IPS-18a (cell line): ENCODE data around the gene ATXN1.
"Not testable (repeated sequence)": the region's sequence is repeated elsewhere in the genome, so short reads cannot be mapped to it uniquely, and the experiment has no call there.

Experiments
- H3K27ac ChIP-seq: one replicate; pipeline ENCODE4 v1.5.1; 2013; ENCODE audit warnings: low read length
- H3K27me3 ChIP-seq: one replicate; pipeline ENCODE4 v1.6.1; 2013; ENCODE audit warnings: mild to moderate bottlenecking, low read length; ENCODE audit not compliant: control insufficient read depth, insufficient read depth
- H3K36me3 ChIP-seq: one replicate; pipeline ENCODE4 v1.6.1; 2013; ENCODE audit warnings: low read depth, low read length; ENCODE audit not compliant: control insufficient read depth
- H3K4me1 ChIP-seq: one replicate; pipeline ENCODE4 v1.6.1; 2013; ENCODE audit warnings: low read depth, low read length; ENCODE audit not compliant: control insufficient read depth
- H3K4me3 ChIP-seq: one replicate; pipeline ENCODE4 v1.5.1; 2013; ENCODE audit warnings: low read length
- H3K9ac ChIP-seq: one replicate; pipeline ENCODE4 v1.6.1; 2013; ENCODE audit warnings: mild to moderate bottlenecking, low read length, moderate library complexity
- H3K9me3 ChIP-seq: one replicate; pipeline ENCODE4 v1.6.1; 2013; ENCODE audit warnings: low read depth, low read length; ENCODE audit not compliant: control insufficient read depth

ATXN1 gene

GRCh38 chr6:16459472-16459871, 301.8 kb downstream of the ATXN1 start:
- not testable (repeated sequence) for H3K36me3 ChIP-seq, H3K4me1 ChIP-seq, H3K4me3 ChIP-seq, H3K9me3 ChIP-seq, H3K9ac ChIP-seq, H3K27ac ChIP-seq, H3K27me3 ChIP-seq

GRCh38 chr6:16452348-16452747, 308.9 kb downstream of the ATXN1 start:
- Histone ChIP-seq H3K4me1 (peaks cover 1% of the 10 kb centered on the region), H3K27ac (no peak overlapping the region), H3K27me3 (no peaks in the 10 kb centered on the region), H3K4me3 (no peak overlapping the region), H3K9me3 (no peaks in the 10 kb centered on the region), H3K36me3 (no peaks in the 10 kb centered on the region), H3K9ac (no peak overlapping the region)

GRCh38 chr6:16450821-16451220, 310.4 kb downstream of the ATXN1 start:
- Histone ChIP-seq H3K27ac (no peak overlapping the region), H3K9me3 (no peaks in the 10 kb centered on the region), H3K27me3 (no peaks in the 10 kb centered on the region), H3K4me1 (no peaks in the 10 kb centered on the region), H3K4me3 (no peak overlapping the region), H3K36me3 (no peaks in the 10 kb centered on the region), H3K9ac (no peak overlapping the region)

GRCh38 chr6:16450285-16450684, 311.0 kb downstream of the ATXN1 start:
- H3K27ac ChIP-seq, result no peak overlapping the region
- H3K36me3 ChIP-seq, result no peaks in the 10 kb centered on the region

GRCh38 chr6:16446273-16446672, 315.0 kb downstream of the ATXN1 start:
- Histone ChIP-seq H3K9ac (no peak overlapping the region), H3K27ac (no peak overlapping the region), H3K9me3 (no peaks in the 10 kb centered on the region), H3K36me3 (no peaks in the 10 kb centered on the region), H3K27me3 (no peaks in the 10 kb centered on the region), H3K4me3 (no peak overlapping the region), H3K4me1 (no peaks in the 10 kb centered on the region)

More at GRCh38 chr6:16450285-16450684, 311.0 kb downstream of the ATXN1 start:
- H3K27me3 ChIP-seq, result no peaks in the 10 kb centered on the region
- no peaks in the 10 kb centered on the region for H3K4me1 ChIP-seq
- H3K9ac ChIP-seq, result no peak overlapping the region
- no peak overlapping the region for H3K4me3 ChIP-seq
- H3K9me3 ChIP-seq, result no peaks in the 10 kb centered on the region

- Histone ChIP-seq H3K36me3 (no peaks in the 10 kb centered on the region), H3K4me1 (peaks cover 4% of the 10 kb centered on the region), H3K27ac (no peak overlapping the region), H3K4me3 (no peak overlapping the region), H3K9ac (no peak overlapping the region), H3K27me3 (no peaks in the 10 kb centered on the region), H3K9me3 (no peaks in the 10 kb centered on the region)
Observed at GRCh38 chr6:16442031-16442430, 319.2 kb downstream of the ATXN1 start.

- Histone ChIP-seq H3K4me3 (no peak overlapping the region), H3K4me1 (peaks cover 4% of the 10 kb centered on the region), H3K27ac (no peak overlapping the region), H3K36me3 (no peaks in the 10 kb centered on the region), H3K27me3 (no peaks in the 10 kb centered on the region), H3K9ac (no peak overlapping the region), H3K9me3 (no peaks in the 10 kb centered on the region)
Observed at GRCh38 chr6:16441262-16441661, 320.0 kb downstream of the ATXN1 start.

- Histone ChIP-seq H3K9me3 (no peaks in the 10 kb centered on the region), H3K36me3 (no peaks in the 10 kb centered on the region), H3K4me3 (no peak overlapping the region), H3K9ac (no peak overlapping the region), H3K27me3 (no peaks in the 10 kb centered on the region), H3K27ac (no peak overlapping the region), H3K4me1 (peaks cover 4% of the 10 kb centered on the region)
Observed at GRCh38 chr6:16440636-16441212, 320.5 kb downstream of the ATXN1 start.

GRCh38 chr6:16438718-16439591, 322.3 kb downstream of the ATXN1 start:
- Histone ChIP-seq H3K27me3 (no peaks in the 10 kb centered on the region), H3K9ac (no peak overlapping the region), H3K9me3 (no peaks in the 10 kb centered on the region), H3K4me1 (peaks cover 4% of the 10 kb centered on the region), H3K4me3 (no peak overlapping the region), H3K36me3 (no peaks in the 10 kb centered on the region), H3K27ac (no peak overlapping the region)

GRCh38 chr6:16437984-16438383, 323.3 kb downstream of the ATXN1 start:
- H3K36me3 ChIP-seq, result no peaks in the 10 kb centered on the region
- no peak overlapping the region for H3K9ac ChIP-seq
- H3K27me3 ChIP-seq, result no peaks in the 10 kb centered on the region
- H3K4me3 ChIP-seq, result no peak overlapping the region
- no peaks in the 10 kb centered on the region for H3K9me3 ChIP-seq
- H3K27ac ChIP-seq, result no peak overlapping the region
- peaks cover 4% of the 10 kb centered on the region for H3K4me1 ChIP-seq

- no peak overlapping the region for H3K27ac ChIP-seq
- H3K36me3 ChIP-seq, result no peaks in the 10 kb centered on the region
- no peaks in the 10 kb centered on the region for H3K27me3 ChIP-seq
- H3K4me3 ChIP-seq, result no peak overlapping the region
- H3K9me3 ChIP-seq, result no peaks in the 10 kb centered on the region
- H3K4me1 ChIP-seq, result peaks cover 6% of the 10 kb centered on the region
- no peak overlapping the region for H3K9ac ChIP-seq
Observed at GRCh38 chr6:16437095-16437494, 324.2 kb downstream of the ATXN1 start.

- Histone ChIP-seq H3K9me3 (no peaks in the 10 kb centered on the region), H3K27me3 (no peaks in the 10 kb centered on the region), H3K27ac (no peak overlapping the region), H3K36me3 (no peaks in the 10 kb centered on the region), H3K9ac (no peak overlapping the region), H3K4me3 (no peak overlapping the region), H3K4me1 (peaks cover 8% of the 10 kb centered on the region)
Observed at GRCh38 chr6:16436550-16436949, 324.7 kb downstream of the ATXN1 start.
